Mesenchymal stem cell (in vitro differentiated cells and primary cell): ENCODE results near the gene CHPF.

Experiments used
- DNase-seq: peaks from one replicate; pipeline ENCODE4 v3.0.0-alpha.2; 2013
- H2AFZ ChIP-seq: one replicate; pipeline ENCODE4 v1.6.1; 2013; ENCODE audit warnings: low read depth, mild to moderate bottlenecking, control low read depth, inconsistent platforms, low read length, moderate library complexity
- H2AK5ac ChIP-seq: 2 replicates; pipeline ENCODE4 v1.6.1; 2013; ENCODE audit warnings: low read length, moderate library complexity, mild to moderate bottlenecking, inconsistent platforms; ENCODE audit not compliant: severe bottlenecking
- H2BK120ac ChIP-seq: one replicate; pipeline ENCODE4 v1.6.1; 2013; ENCODE audit warnings: low read depth, mild to moderate bottlenecking, inconsistent platforms, low read length, moderate library complexity
- H2BK12ac ChIP-seq, 2 experiments: one replicate each; pipeline ENCODE4 v1.6.1; 2013; ENCODE audit warnings: inconsistent platforms in 2 of 2, low read length in 2 of 2, mild to moderate bottlenecking in 2 of 2, moderate library complexity in 2 of 2, control low read depth in 1 of 2
- H2BK15ac ChIP-seq: one replicate; pipeline ENCODE4 v1.6.1; 2013; ENCODE audit warnings: mild to moderate bottlenecking, low read depth, inconsistent platforms; ENCODE audit not compliant: poor library complexity, severe bottlenecking
- H2BK5ac ChIP-seq: 2 replicates; pipeline ENCODE4 v1.6.1; 2013; ENCODE audit warnings: low read depth, mild to moderate bottlenecking, low read length, control low read depth, inconsistent platforms; ENCODE audit not compliant: poor library complexity, severe bottlenecking
- H3K14ac ChIP-seq, 2 experiments: one replicate each; pipeline ENCODE4 v1.6.1; 2013; ENCODE audit warnings: inconsistent platforms in 2 of 2, low read length in 2 of 2, control low read depth in 1 of 2, mild to moderate bottlenecking in 1 of 2, moderate library complexity in 1 of 2
- H3K18ac ChIP-seq, 2 experiments: one replicate each; pipeline ENCODE4 v1.6.1; 2013; ENCODE audit warnings: inconsistent platforms in 2 of 2, low read length in 2 of 2, control low read depth in 1 of 2, low read depth in 1 of 2, mild to moderate bottlenecking in 1 of 2
- H3K23ac ChIP-seq, 2 experiments: one replicate each; pipeline ENCODE4 v1.6.1; 2013; ENCODE audit warnings: inconsistent platforms in 2 of 2, low read length in 2 of 2, mild to moderate bottlenecking in 2 of 2, moderate library complexity in 2 of 2, control low read depth in 1 of 2
- H3K27ac ChIP-seq: 2 replicates; pipeline ENCODE4 v1.5.1; 2013; ENCODE audit warnings: mild to moderate bottlenecking, moderate library complexity, low read length, control low read depth, inconsistent platforms; ENCODE audit not compliant: poor library complexity, severe bottlenecking
- H3K27me3 ChIP-seq, 2 experiments: 2 replicates each; pipeline versions ENCODE4 v1.6.1 to v1.7.0; 2013; ENCODE audit warnings: low read length in 2 of 2, mild to moderate bottlenecking in 2 of 2, moderate library complexity in 2 of 2, control low read depth in 1 of 2, inconsistent platforms in 1 of 2; ENCODE audit not compliant: control insufficient read depth in 1 of 2, insufficient read depth in 1 of 2
- H3K36me3 ChIP-seq, 2 experiments: 2 replicates each; pipeline versions ENCODE4 v1.6.1 to v1.7.0; 2013; ENCODE audit warnings: low read length in 2 of 2, control low read depth in 1 of 2, inconsistent platforms in 1 of 2, low read depth in 1 of 2, mild to moderate bottlenecking in 1 of 2; ENCODE audit not compliant: insufficient read depth in 2 of 2, control insufficient read depth in 1 of 2
- H3K4ac ChIP-seq, 2 experiments: one replicate each; pipeline ENCODE4 v1.6.1; 2013; ENCODE audit warnings: inconsistent platforms in 2 of 2, low read length in 2 of 2, mild to moderate bottlenecking in 2 of 2, moderate library complexity in 2 of 2, control low read depth in 1 of 2, low read depth in 1 of 2
- H3K4me1 ChIP-seq: 2 replicates; pipeline ENCODE4 v1.6.1; 2013; ENCODE audit warnings: low read depth, low read length, control low read depth; ENCODE audit not compliant: control insufficient read depth, insufficient read depth
- H3K4me2 ChIP-seq: 2 replicates; pipeline ENCODE4 v1.6.1; 2013; ENCODE audit warnings: low read length, mild to moderate bottlenecking, inconsistent platforms; ENCODE audit not compliant: poor library complexity, severe bottlenecking
- H3K4me3 ChIP-seq, 2 experiments: 2 replicates each; pipeline versions ENCODE4 v1.5.1 to v1.7.0; 2013; ENCODE audit warnings: low read length in 2 of 2, mild to moderate bottlenecking in 2 of 2, control low read depth in 1 of 2, low read depth in 1 of 2; ENCODE audit not compliant: insufficient read depth in 1 of 2
- H3K79me1 ChIP-seq: replicated peaks from 2 replicates; pipeline ENCODE4 v1.6.1; 2013; ENCODE audit warnings: mild to moderate bottlenecking, control low read depth, low read length, inconsistent platforms; ENCODE audit not compliant: poor library complexity, severe bottlenecking
- H3K9ac ChIP-seq: 2 replicates; pipeline ENCODE4 v1.7.0; 2013; ENCODE audit warnings: mild to moderate bottlenecking, low read length, moderate library complexity
- H3K9me3 ChIP-seq: 2 replicates; pipeline ENCODE4 v1.7.0; 2013; ENCODE audit warnings: mild to moderate bottlenecking, low read length; ENCODE audit not compliant: control insufficient read depth
- H4K8ac ChIP-seq: one replicate; pipeline ENCODE4 v1.6.1; 2013; ENCODE audit warnings: inconsistent platforms, mild to moderate bottlenecking, low read length, moderate library complexity
- H4K91ac ChIP-seq: one replicate; pipeline ENCODE4 v1.6.1; 2013; ENCODE audit warnings: mild to moderate bottlenecking, low read length, inconsistent platforms
- WGBS: methylation state at CpG from one replicate; pipeline ENCODE4 v1.1.7; 2013; ENCODE audit warnings: mixed read lengths; 5-methylcytosine and 5-hydroxymethylcytosine counted together

CHPF gene

DNA sequence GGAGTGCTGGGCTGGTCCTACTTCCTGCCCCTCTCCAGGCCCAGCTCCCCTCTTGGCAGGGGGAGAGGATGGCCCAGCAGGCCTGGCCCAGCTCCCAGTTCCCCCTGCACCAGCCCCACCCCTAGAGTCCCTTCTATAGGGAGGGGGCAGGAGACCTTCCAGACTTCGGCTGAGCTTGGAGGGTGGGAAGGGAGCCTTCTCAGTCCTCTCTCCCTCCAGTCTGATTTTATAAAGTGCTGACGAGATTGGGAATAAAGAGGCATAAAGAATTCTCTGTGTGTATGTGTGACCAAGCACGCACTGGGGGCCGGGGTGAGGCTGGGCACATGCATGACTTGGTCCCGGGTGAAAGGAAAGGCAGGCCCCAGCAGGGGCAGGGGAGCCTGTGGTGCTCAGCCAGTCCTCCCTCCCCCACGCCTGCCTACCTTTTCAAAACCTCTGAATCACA is 5.1 kb downstream of the CHPF start:
- H4K91ac ChIP-seq = peak overlapping the region; percentile 32
- H3K14ac ChIP-seq = peak overlapping the region in 1 of 2 experiments; percentile 15
- peak overlapping the region; percentile 43 for H3K4me2 ChIP-seq
- H2AK5ac ChIP-seq = no peak overlapping the region
- no peak overlapping the region for H2BK12ac ChIP-seq
- H2AFZ ChIP-seq = no peak overlapping the region
- whole genome bisulfite sequencing = 71% methylated on average over 5 of the region's 6 CpGs
- peaks cover under 1 to 3% of the 10 kb centered on the region in 2 experiments for H3K27me3 ChIP-seq
- peak overlapping the region in 1 of 2 experiments; percentile 63 for H3K18ac ChIP-seq
- no peak overlapping the region for H2BK5ac ChIP-seq
- peak overlapping the region; percentile 11 for H2BK120ac ChIP-seq
- peaks cover 35 to 36% of the 10 kb centered on the region in 2 experiments for H3K36me3 ChIP-seq
- H4K8ac ChIP-seq = peak overlapping the region; percentile 3
- peaks cover 43% of the 10 kb centered on the region for H3K4me1 ChIP-seq
- H3K9ac ChIP-seq = no peak overlapping the region
- no peak for DNase-seq
- H3K9me3 ChIP-seq = no peaks in the 10 kb centered on the region
- H3K4ac ChIP-seq = peak overlapping the region in 1 of 2 experiments; percentile 15
- no peak overlapping the region for H3K23ac ChIP-seq
- peak overlapping the region; percentile 41 for H3K27ac ChIP-seq
- no peak overlapping the region for H2BK15ac ChIP-seq
- no peak overlapping the region for H3K4me3 ChIP-seq
- peaks cover 29% of the 10 kb centered on the region for H3K79me1 ChIP-seq

DNA sequence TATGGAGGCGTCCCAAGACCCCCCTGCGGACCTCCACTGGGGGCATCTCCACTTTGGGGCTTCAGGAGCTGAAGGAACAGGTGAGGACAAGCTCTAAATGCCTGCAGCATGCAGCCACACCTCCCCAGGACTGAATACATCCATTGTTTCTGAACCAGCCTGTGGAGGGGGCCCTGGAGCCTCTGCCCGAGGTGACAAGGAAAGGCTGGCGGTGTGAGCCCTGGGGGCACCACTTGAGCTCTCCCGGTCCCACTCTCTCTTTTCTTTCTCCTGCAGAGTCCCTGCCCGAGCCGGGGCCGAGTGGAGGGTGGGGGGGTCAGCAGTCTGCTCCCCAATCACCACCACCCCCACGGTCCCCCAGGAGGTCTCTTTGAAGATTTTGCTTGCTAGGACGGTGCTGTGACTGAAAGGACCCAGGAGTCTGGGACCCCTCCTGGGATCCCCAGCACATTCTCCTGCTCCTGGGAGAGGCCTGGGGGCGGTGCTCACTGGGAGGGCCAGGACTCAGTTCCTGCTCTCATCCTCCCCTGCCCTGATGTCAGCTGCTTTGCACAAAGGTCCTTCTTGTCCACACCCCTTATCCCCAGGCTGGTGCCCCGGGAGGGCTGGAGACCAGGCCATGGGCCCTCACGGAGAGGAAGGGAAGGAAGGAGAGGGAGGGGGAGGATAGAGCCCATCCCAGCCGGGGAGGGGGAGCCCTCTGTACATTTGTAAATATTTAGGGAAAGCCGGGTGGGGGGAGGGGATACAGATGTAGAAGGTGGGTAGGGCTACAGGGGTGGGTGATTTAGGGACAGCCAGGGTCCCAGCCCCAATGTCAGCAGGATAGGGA is 5.7 kb downstream of the CHPF start:
- Histone ChIP-seq H3K9me3 (no peaks in the 10 kb centered on the region), H3K18ac (peak overlapping the region; percentile 37 to 63), H2BK12ac (no peak overlapping the region), H3K9ac (no peak overlapping the region), H3K27me3 (peaks cover 7 to 9% of the 10 kb centered on the region in 2 experiments), H3K79me1 (peaks cover 29% of the 10 kb centered on the region), H4K8ac (peak overlapping the region; percentile 31), H2BK120ac (peak overlapping the region; percentile 11), H2BK5ac (no peak overlapping the region), H3K27ac (peak overlapping the region; percentile 41), H3K23ac (peak overlapping the region in 1 of 2 experiments; percentile 43), H3K4me1 (peaks cover 43% of the 10 kb centered on the region), H3K4ac (peak overlapping the region in 1 of 2 experiments; percentile 31), H3K4me2 (no peak overlapping the region), H3K4me3 (no peak overlapping the region), H4K91ac (no peak overlapping the region), H2AFZ (no peak overlapping the region), H2AK5ac (no peak overlapping the region), H3K14ac (peak overlapping the region in 1 of 2 experiments; percentile 15), H2BK15ac (no peak overlapping the region), H3K36me3 (peaks cover 35 to 36% of the 10 kb centered on the region in 2 experiments)
- peak; percentile 13 for DNase-seq
- 40% methylated on average over 13 of the region's 15 CpGs for WGBS

DNA sequence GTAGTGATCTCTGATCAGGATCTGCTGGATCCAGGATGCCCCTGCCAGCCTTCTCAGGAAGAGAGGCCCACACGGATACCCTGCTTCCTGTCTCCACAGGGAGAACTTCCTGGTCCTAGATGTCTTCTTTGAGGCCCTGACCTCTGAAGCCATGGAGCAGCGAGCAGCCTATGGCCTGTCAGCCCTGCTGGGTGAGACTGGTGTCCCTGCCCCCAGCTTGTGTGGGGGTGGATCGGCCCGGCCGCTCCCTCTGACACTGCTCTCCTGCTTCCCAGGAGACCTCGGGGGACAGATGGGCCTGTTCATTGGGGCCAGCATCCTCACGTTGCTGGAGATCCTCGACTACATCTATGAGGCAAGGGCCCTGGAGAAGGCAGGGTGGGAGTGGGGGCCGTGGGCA is 6.6 kb downstream of the CHPF start:
- WGBS = 78% methylated on average over 9 of the region's 9 CpGs
- no peak overlapping the region for H2AK5ac ChIP-seq
- peak overlapping the region; percentile 30 for H4K8ac ChIP-seq
- peaks cover 41% of the 10 kb centered on the region for H3K4me1 ChIP-seq
- H3K36me3 ChIP-seq = peaks cover 35 to 36% of the 10 kb centered on the region in 2 experiments
- peak overlapping the region in 1 of 2 experiments; percentile 14 for H3K18ac ChIP-seq
- H2AFZ ChIP-seq = no peak overlapping the region
- peaks cover 26% of the 10 kb centered on the region for H3K79me1 ChIP-seq
- H2BK15ac ChIP-seq = no peak overlapping the region
- H2BK120ac ChIP-seq = peak overlapping the region; percentile 24
- H3K23ac ChIP-seq = peak overlapping the region in 1 of 2 experiments; percentile 27
- H4K91ac ChIP-seq = no peak overlapping the region
- no peak overlapping the region for H3K4me3 ChIP-seq
- H3K27ac ChIP-seq = no peak overlapping the region
- H3K14ac ChIP-seq = no peak overlapping the region
- no peak overlapping the region for H2BK12ac ChIP-seq
- H2BK5ac ChIP-seq = no peak overlapping the region
- no peak for DNase-seq
- H3K4me2 ChIP-seq = no peak overlapping the region
- H3K9ac ChIP-seq = peak overlapping the region; percentile 48
- peak overlapping the region in 1 of 2 experiments; percentile 15 for H3K4ac ChIP-seq
- peaks cover 11 to 18% of the 10 kb centered on the region in 2 experiments for H3K27me3 ChIP-seq
- H3K9me3 ChIP-seq = no peaks in the 10 kb centered on the region

DNA sequence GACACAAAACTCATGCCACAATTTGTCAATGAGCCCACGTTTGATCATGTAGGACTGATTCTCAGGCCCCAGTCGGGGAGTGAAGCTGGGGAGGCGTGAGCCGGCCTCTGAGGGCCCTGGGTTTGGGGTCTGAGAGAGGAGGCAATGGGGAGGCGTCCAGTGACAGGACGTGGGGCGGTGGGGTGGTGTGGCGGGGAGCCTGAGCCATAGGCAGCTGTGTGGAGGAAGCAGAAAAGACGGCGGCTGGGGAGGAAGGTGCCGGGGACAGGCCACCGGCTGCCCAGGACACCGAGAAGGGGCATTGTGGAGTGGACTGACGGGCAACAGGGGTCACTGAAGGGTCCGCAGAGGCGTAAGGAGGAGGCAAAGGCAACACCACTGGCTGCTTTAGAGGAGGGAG is 7.2 kb downstream of the CHPF start:
- Histone ChIP-seq H3K9ac (peak overlapping the region; percentile 48), H3K4me1 (peaks cover 36% of the 10 kb centered on the region), H2BK120ac (no peak overlapping the region), H3K4me2 (no peak overlapping the region), H2BK15ac (no peak overlapping the region), H3K4me3 (no peak overlapping the region), H3K23ac (no peak overlapping the region), H3K36me3 (peaks cover 31% of the 10 kb centered on the region in 2 experiments), H3K79me1 (peaks cover 25% of the 10 kb centered on the region), H4K91ac (no peak overlapping the region), H3K18ac (no peak overlapping the region), H3K27ac (no peak overlapping the region), H3K14ac (peak overlapping the region in 1 of 2 experiments; percentile 38), H2AK5ac (no peak overlapping the region), H2BK5ac (no peak overlapping the region), H3K9me3 (no peaks in the 10 kb centered on the region), H2BK12ac (no peak overlapping the region), H2AFZ (no peak overlapping the region), H3K4ac (no peak overlapping the region), H4K8ac (no peak overlapping the region), H3K27me3 (peaks cover 16 to 24% of the 10 kb centered on the region in 2 experiments)
- DNase-seq = no peak
- 96% methylated on average over 13 of the region's 16 CpGs for WGBS
